ENCODE data around the gene SLC22A2.

The SLC22A2 gene

DNA sequence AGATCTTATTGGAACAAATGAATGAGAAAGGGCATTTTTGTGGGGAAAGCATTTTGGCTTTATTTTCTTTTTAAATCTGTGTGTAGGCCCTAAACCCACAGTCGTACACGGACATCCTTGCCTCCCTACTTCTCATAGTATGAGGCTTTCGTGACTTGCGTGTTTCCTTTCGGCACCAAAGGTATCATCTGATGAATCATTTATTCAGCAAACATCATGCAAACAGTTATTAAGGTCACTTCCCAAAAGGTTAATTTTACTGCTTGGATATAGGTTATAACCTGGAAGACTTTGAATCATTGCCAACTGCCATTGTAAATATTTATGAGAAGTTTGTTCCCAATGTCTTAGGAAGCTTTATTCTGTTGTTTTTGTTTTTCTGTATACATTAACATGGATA lies 15.1 kb upstream of the SLC22A2 start:
- DNase-seq (ENCODE audit: low read depth) = no peak

DNA sequence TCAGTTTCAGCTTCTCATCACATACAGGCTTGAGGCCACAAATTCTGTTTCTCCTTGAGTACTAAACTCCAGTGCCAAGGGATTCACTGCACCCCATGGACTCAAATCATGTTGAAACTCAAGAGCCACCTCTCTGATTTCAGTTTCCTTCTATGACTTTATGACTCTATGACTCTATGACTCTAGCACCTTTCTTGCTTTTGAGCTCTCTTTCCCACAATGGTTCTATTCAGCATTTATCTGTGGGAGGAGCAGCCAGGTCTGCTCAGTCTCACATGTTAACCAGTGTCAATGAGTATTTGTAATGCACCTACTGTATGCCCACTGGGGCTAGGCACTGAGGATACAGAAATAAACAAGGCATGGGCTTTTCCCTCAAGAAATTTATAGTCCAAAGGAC lies 14.6 kb upstream of the SLC22A2 start:
- DNase-seq (ENCODE audit: low read depth) = no peak

DNA sequence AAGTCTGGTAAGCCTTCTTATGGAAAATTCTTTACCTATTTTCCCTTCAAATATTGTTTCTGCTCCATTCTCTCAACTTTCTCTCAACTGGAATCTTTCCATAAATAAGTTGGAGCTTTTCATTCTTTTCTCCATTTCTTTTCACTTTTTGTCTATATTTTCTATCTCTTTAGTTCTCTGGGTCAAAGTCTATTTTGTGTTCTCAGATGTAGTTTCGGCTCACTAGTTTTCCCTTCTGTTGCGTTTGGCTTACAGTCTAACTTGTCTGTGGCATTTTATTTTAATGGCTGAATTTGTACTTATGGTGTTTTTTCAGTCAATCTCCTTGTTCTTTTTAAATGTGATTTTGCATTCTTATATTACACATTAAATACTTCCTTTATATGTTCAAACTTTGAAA lies 14.1 kb upstream of the SLC22A2 start:
- no peak for DNase-seq (ENCODE audit: low read depth)

DNA sequence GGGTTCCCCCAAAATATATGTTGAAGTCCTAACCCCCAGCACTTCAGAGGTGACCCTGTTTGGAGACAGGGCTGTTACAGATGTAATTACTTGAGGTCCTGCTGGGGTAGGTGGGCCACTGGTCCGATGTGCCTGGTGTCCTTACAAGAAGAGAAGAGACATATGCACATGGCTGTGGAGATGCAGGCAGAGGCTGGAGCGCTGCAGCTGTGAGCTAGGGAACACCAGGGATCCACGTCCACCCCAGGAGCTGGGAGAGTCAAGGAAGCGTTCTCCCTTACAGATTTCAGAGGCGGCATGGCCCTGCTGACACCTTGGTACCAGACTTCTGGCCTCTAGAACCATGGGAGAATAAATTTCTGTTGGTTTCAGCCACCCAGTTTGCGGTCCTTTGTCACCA lies 11.7 kb upstream of the SLC22A2 start:
- no peak for DNase-seq (ENCODE audit: low read depth)

GRCh38 chr6:160269771-160270170 lies 11.2 kb upstream of the SLC22A2 start:
- no peak for DNase-seq (ENCODE audit: low read depth)

- no peak for DNase-seq (ENCODE audit: low read depth)
Measured at GRCh38 chr6:160269023-160269521, 10.5 kb upstream of the SLC22A2 start.

- DNase-seq (ENCODE audit: low read depth) = no peak
Measured at GRCh38 chr6:160267102-160267501, 8.5 kb upstream of the SLC22A2 start.

DNA sequence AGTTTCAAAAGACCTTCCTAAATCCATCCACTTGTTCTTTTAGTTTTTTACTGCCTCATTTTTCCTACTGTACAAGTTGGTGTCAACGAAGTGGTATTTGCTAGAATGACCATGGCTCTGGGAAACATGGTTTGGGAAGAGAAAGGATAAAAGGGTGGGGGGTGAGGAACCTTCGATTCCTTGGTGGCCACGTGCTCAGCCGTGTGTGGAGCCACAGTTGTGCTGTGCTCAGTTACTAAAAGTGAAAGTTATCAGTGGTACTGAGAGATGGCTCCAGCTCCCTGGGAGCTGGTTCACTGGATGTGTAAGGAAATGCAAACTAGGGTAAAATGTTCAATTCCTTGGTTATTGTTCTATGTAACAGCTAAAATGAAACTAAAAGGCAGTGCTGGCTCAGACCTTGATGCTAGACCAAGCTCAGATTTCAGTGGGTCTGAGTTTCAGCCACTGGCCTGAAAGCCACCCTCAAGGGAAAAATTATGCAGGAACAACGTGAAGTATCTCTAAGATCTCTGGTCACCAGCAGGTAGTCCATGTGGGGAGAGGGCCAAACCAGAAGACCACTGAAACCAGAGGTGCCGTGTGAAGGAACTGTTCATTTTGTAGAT lies 7.4 kb upstream of the SLC22A2 start:
- no peak for DNase-seq (ENCODE audit: low read depth)

- no peak for DNase-seq (ENCODE audit: low read depth)
Measured at GRCh38 chr6:160264061-160264612, 5.5 kb upstream of the SLC22A2 start.

GRCh38 chr6:160263196-160263939 lies 4.7 kb upstream of the SLC22A2 start:
- no peak for DNase-seq (ENCODE audit: low read depth)

- DNase-seq (ENCODE audit: low read depth) = no peak
Measured at GRCh38 chr6:160261991-160262680, 3.5 kb upstream of the SLC22A2 start.

DNA sequence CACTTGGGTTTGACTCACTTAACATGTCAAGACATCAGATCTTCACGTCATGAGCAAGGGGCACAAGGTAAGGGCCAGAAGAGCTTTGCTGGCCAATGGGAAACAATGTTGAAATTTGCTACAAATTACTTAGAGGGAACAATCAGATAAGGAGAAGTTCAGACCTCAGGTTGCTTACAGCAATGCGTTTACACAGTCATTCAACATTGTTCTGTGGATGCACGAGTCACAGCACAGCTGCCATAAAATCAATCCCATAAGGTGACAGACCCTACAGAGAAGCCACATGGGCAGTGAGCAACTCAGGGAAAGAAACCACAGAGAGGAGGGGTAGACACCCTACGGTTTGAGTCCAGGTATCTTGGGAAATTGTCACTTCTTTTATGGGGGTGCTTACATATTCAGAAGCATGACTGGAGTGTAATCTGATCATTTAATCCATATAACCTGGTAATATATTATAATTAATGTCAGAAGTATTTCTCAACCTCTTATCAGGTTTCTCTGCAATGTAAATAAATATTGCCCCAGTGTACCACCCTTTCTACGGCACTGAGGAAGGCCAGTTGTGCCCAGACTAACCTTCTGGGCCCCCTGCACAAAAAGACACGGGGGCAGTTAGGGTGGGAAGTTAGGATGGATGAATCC lies 2.3 kb upstream of the SLC22A2 start:
- DNase-seq (ENCODE audit: low read depth) = no peak

DNA sequence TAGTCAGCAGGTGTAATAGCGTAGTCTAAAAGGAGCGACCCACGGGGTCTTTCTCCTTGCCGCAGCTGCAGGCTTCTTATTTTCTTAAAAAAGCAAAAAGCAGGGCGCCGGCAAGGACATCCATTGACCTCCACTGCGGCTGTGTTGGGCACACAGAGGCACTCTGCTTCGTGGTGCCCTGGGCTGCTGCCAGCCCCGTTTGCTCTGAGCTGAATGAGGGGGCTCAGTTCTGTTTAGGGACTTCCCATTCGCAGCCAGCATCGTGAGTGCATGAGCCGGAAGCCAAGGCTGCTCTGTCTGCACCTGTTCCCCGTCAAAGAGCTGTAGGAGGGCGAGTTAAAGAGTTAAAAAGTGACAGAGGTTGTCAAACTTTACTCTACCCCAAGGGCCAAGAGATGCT lies 1.7 kb upstream of the SLC22A2 start:
- DNase-seq (ENCODE audit: low read depth) = no peak

- DNase-seq (ENCODE audit: low read depth) = no peak
Measured at GRCh38 chr6:160259598-160259997, 977 bp upstream of the SLC22A2 start.

- DNase-seq (ENCODE audit: low read depth) = no peak
Measured at GRCh38 chr6:160259143-160259425, 463 bp upstream of the SLC22A2 start.

DNA sequence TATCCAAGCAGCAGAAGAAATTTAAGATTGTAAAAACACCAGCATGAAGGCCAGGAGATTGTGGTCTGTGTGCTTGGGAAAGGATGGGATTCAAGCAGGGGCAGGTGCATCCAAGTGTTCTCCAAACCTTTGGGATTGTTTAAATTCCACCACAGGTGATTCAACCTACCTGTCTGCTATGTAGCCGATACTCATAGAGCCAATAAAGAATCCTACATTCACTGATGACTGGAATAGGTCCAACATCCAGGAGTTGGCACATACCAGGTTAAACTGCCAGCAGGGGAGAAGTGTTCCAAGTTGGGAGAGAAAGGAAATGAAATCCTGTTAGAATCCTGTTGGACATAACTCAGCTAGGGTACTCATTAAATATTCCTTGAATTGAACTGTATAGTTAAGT lies 2.2 kb downstream of the SLC22A2 start:
- DNase-seq (ENCODE audit: low read depth) = no peak

DNA sequence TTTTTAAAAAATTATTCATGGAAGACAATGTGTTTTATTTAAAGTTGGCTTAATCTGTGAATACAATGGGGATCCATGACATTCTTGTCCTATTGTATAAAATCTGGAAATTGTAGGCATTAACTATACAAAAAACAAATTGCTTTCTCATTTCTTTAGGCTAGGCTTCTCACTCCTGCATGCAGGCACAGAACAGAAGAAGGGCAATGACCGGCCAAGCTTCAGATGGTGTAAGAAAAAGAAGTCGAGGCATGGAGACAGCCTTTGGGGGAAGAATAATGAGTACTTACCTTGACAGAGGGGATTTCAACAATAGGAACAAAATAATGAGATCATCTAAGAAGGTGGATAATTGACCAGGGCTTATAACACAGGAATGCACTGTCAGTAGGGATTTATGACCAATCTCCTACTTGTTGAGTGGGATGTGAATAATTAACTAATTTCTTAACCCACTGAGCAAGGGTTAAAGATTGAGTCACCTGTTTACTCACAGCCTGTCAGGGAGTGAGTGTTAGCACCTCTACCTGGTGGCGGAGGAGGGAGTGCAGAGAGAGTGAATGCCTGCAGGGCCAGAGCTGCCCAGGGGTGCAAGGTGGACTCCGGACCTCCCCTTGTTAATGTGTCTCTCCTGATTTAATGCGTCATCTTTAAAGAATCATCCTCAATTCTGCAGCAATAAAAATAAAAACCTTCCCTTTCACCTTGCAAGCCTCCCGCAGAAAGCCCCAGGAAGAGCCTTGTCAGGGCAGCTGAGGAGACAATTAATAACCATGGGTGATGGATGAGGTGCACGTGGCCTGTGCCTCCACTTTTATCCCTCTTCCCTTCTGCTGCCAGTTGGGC lies 3.9 kb downstream of the SLC22A2 start:
- no peak for DNase-seq (ENCODE audit: low read depth)

GRCh38 chr6:160253714-160254113 lies 4.9 kb downstream of the SLC22A2 start:
- no peak for DNase-seq (ENCODE audit: low read depth)

DNA sequence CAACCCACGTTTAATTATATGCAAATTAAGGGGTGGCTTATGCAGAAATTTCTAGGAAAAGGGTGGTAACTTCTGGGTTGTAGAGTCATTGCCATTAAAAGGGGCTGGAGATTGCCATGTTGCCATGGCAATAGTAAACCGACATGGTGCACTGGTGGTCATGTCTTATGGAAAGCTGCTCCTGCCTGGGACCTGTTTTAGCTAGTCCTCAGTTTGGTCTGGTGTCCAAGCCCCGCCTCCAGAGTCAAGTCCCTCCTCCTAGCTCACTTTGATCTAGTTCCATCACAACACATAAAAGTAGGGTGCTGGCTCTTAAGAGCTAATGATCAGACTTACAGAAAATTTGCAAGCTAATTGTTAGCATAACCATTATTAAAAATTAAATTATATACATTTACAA lies 5.3 kb downstream of the SLC22A2 start:
- no peak for DNase-seq (ENCODE audit: low read depth)

DNA sequence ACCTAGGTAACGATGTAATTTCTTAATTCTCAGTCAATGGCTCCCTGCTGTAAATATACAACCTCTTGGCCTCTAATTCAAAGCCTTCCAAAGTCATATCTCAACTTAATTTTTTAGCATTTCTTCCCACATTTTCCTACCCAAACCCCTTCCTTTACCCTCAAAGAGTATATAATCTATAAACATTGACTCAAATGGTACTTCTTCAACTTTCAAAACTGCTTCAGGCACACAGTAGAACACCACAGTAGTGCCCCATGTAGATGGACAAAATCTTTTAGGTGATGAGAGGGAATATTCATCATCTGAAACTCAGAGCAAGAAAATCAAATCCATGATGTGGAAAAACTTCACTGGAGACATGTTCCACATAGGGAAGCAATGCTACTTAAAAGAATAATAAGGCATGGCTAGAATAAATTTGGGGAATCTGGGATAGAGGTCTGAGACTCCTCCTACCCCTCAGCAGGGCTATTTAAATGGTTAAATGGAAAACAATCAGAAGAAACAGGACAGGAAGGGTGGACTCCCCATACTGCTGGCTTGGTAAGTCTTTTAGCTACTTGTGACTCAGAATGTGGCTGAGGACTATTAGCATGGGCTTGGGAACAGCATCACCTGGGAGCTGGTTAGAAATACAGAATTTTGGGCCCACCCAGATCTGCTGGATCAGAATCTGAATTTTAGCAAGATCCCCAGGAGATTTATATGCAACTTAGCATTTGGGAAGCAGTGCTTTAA lies 6.4 kb downstream of the SLC22A2 start:
- DNase-seq (ENCODE audit: low read depth) = no peak

DNA sequence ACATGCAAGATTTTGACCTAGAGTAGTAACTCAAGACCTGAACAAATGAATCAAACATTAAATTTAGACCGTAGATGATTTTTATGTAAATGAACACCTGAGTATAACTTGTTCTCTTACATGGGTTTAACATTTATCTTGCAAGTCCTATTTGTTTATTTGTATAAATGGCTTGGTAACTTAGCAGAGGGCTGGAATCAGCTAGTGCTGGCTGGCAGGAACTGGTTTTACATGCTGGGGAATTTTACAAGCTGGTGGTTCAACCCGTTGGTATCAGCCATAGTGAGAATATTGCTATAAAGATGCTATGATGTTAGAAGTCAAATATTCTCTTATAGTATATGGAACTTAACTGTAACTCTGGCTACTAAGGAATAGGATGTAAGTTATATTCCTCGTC lies 8.9 kb downstream of the SLC22A2 start:
- DNase-seq (ENCODE audit: low read depth) = no peak
